Mesenchymal stem cell (in vitro differentiated cells and primary cell): ENCODE results near the gene PPP1R12B.
A peak's percentile ranks its signal among the peaks of the same experiment; 100 is the strongest.
"Not testable (repeated sequence)": the region's sequence is repeated elsewhere in the genome, so short reads cannot be mapped to it uniquely, and the experiment has no call there.

Experiments used
- DNase-seq: peaks from one replicate; pipeline ENCODE4 v3.0.0-alpha.2; 2013
- H2AFZ ChIP-seq: one replicate; pipeline ENCODE4 v1.6.1; 2013; ENCODE audit warnings: low read depth, mild to moderate bottlenecking, control low read depth, inconsistent platforms, low read length, moderate library complexity
- H2AK5ac ChIP-seq: 2 replicates; pipeline ENCODE4 v1.6.1; 2013; ENCODE audit warnings: low read length, moderate library complexity, mild to moderate bottlenecking, inconsistent platforms; ENCODE audit not compliant: severe bottlenecking
- H2BK120ac ChIP-seq: one replicate; pipeline ENCODE4 v1.6.1; 2013; ENCODE audit warnings: low read depth, mild to moderate bottlenecking, inconsistent platforms, low read length, moderate library complexity
- H2BK12ac ChIP-seq, 2 experiments: one replicate each; pipeline ENCODE4 v1.6.1; 2013; ENCODE audit warnings: inconsistent platforms in 2 of 2, low read length in 2 of 2, mild to moderate bottlenecking in 2 of 2, moderate library complexity in 2 of 2, control low read depth in 1 of 2
- H2BK15ac ChIP-seq: one replicate; pipeline ENCODE4 v1.6.1; 2013; ENCODE audit warnings: mild to moderate bottlenecking, low read depth, inconsistent platforms; ENCODE audit not compliant: poor library complexity, severe bottlenecking
- H2BK5ac ChIP-seq: 2 replicates; pipeline ENCODE4 v1.6.1; 2013; ENCODE audit warnings: low read depth, mild to moderate bottlenecking, low read length, control low read depth, inconsistent platforms; ENCODE audit not compliant: poor library complexity, severe bottlenecking
- H3K14ac ChIP-seq, 2 experiments: one replicate each; pipeline ENCODE4 v1.6.1; 2013; ENCODE audit warnings: inconsistent platforms in 2 of 2, low read length in 2 of 2, control low read depth in 1 of 2, mild to moderate bottlenecking in 1 of 2, moderate library complexity in 1 of 2
- H3K18ac ChIP-seq, 2 experiments: one replicate each; pipeline ENCODE4 v1.6.1; 2013; ENCODE audit warnings: inconsistent platforms in 2 of 2, low read length in 2 of 2, control low read depth in 1 of 2, low read depth in 1 of 2, mild to moderate bottlenecking in 1 of 2
- H3K23ac ChIP-seq, 2 experiments: one replicate each; pipeline ENCODE4 v1.6.1; 2013; ENCODE audit warnings: inconsistent platforms in 2 of 2, low read length in 2 of 2, mild to moderate bottlenecking in 2 of 2, moderate library complexity in 2 of 2, control low read depth in 1 of 2
- H3K27ac ChIP-seq: 2 replicates; pipeline ENCODE4 v1.5.1; 2013; ENCODE audit warnings: mild to moderate bottlenecking, moderate library complexity, low read length, control low read depth, inconsistent platforms; ENCODE audit not compliant: poor library complexity, severe bottlenecking
- H3K27me3 ChIP-seq, 2 experiments: 2 replicates each; pipeline versions ENCODE4 v1.6.1 to v1.7.0; 2013; ENCODE audit warnings: low read length in 2 of 2, mild to moderate bottlenecking in 2 of 2, moderate library complexity in 2 of 2, control low read depth in 1 of 2, inconsistent platforms in 1 of 2; ENCODE audit not compliant: control insufficient read depth in 1 of 2, insufficient read depth in 1 of 2
- H3K36me3 ChIP-seq, 2 experiments: 2 replicates each; pipeline versions ENCODE4 v1.6.1 to v1.7.0; 2013; ENCODE audit warnings: low read length in 2 of 2, control low read depth in 1 of 2, inconsistent platforms in 1 of 2, low read depth in 1 of 2, mild to moderate bottlenecking in 1 of 2; ENCODE audit not compliant: insufficient read depth in 2 of 2, control insufficient read depth in 1 of 2
- H3K4ac ChIP-seq, 2 experiments: one replicate each; pipeline ENCODE4 v1.6.1; 2013; ENCODE audit warnings: inconsistent platforms in 2 of 2, low read length in 2 of 2, mild to moderate bottlenecking in 2 of 2, moderate library complexity in 2 of 2, control low read depth in 1 of 2, low read depth in 1 of 2
- H3K4me1 ChIP-seq: 2 replicates; pipeline ENCODE4 v1.6.1; 2013; ENCODE audit warnings: low read depth, low read length, control low read depth; ENCODE audit not compliant: control insufficient read depth, insufficient read depth
- H3K4me2 ChIP-seq: 2 replicates; pipeline ENCODE4 v1.6.1; 2013; ENCODE audit warnings: low read length, mild to moderate bottlenecking, inconsistent platforms; ENCODE audit not compliant: poor library complexity, severe bottlenecking
- H3K4me3 ChIP-seq, 2 experiments: 2 replicates each; pipeline versions ENCODE4 v1.5.1 to v1.7.0; 2013; ENCODE audit warnings: low read length in 2 of 2, mild to moderate bottlenecking in 2 of 2, control low read depth in 1 of 2, low read depth in 1 of 2; ENCODE audit not compliant: insufficient read depth in 1 of 2
- H3K79me1 ChIP-seq: replicated peaks from 2 replicates; pipeline ENCODE4 v1.6.1; 2013; ENCODE audit warnings: mild to moderate bottlenecking, control low read depth, low read length, inconsistent platforms; ENCODE audit not compliant: poor library complexity, severe bottlenecking
- H3K9ac ChIP-seq: 2 replicates; pipeline ENCODE4 v1.7.0; 2013; ENCODE audit warnings: mild to moderate bottlenecking, low read length, moderate library complexity
- H3K9me3 ChIP-seq: 2 replicates; pipeline ENCODE4 v1.7.0; 2013; ENCODE audit warnings: mild to moderate bottlenecking, low read length; ENCODE audit not compliant: control insufficient read depth
- H4K8ac ChIP-seq: one replicate; pipeline ENCODE4 v1.6.1; 2013; ENCODE audit warnings: inconsistent platforms, mild to moderate bottlenecking, low read length, moderate library complexity
- H4K91ac ChIP-seq: one replicate; pipeline ENCODE4 v1.6.1; 2013; ENCODE audit warnings: mild to moderate bottlenecking, low read length, inconsistent platforms
- WGBS: methylation state at CpG from one replicate; pipeline ENCODE4 v1.1.7; 2013; ENCODE audit warnings: mixed read lengths; 5-methylcytosine and 5-hydroxymethylcytosine counted together

PPP1R12B gene

GRCh38 chr1:202466339-202466738 lies 117.8 kb downstream of the PPP1R12B start:
- H3K14ac ChIP-seq, H3K27me3 ChIP-seq, H3K4me3 ChIP-seq, H2AK5ac ChIP-seq, H3K27ac ChIP-seq, H3K18ac ChIP-seq, H3K23ac ChIP-seq, DNase-seq, H4K91ac ChIP-seq, H2BK12ac ChIP-seq, H3K36me3 ChIP-seq, H3K9me3 ChIP-seq, H3K4ac ChIP-seq, H2BK120ac ChIP-seq, H3K9ac ChIP-seq, H4K8ac ChIP-seq, H3K4me1 ChIP-seq, H2AFZ ChIP-seq, H3K4me2 ChIP-seq, H2BK15ac ChIP-seq, H3K79me1 ChIP-seq, H2BK5ac ChIP-seq: not testable (repeated sequence)

- not testable (repeated sequence) for H2AK5ac ChIP-seq, H3K27me3 ChIP-seq, H4K91ac ChIP-seq, H2BK15ac ChIP-seq, H2BK5ac ChIP-seq, H3K4me2 ChIP-seq, H3K23ac ChIP-seq, H3K27ac ChIP-seq, H3K79me1 ChIP-seq, H3K9me3 ChIP-seq, H2BK12ac ChIP-seq, H3K9ac ChIP-seq, H3K36me3 ChIP-seq, H4K8ac ChIP-seq, H3K18ac ChIP-seq, H2BK120ac ChIP-seq, H3K4me1 ChIP-seq, H2AFZ ChIP-seq, DNase-seq, H3K4me3 ChIP-seq, H3K4ac ChIP-seq, H3K14ac ChIP-seq
- WGBS, result no CpG with 5 or more reads among the region's 3 CpGs
Observed at GRCh38 chr1:202467381-202467780, 118.9 kb downstream of the PPP1R12B start.

- H3K4me1 ChIP-seq, H3K4me3 ChIP-seq, H3K27ac ChIP-seq, H2BK12ac ChIP-seq, H3K14ac ChIP-seq, H4K8ac ChIP-seq, H2AFZ ChIP-seq, H3K23ac ChIP-seq, H3K4ac ChIP-seq, H2BK15ac ChIP-seq, H3K4me2 ChIP-seq, H2BK120ac ChIP-seq, H4K91ac ChIP-seq, H3K9me3 ChIP-seq, H3K9ac ChIP-seq, H3K79me1 ChIP-seq, H3K27me3 ChIP-seq, H2BK5ac ChIP-seq, H3K36me3 ChIP-seq, H3K18ac ChIP-seq, H2AK5ac ChIP-seq: not testable (repeated sequence)
- peak; percentile 30 for DNase-seq
- 100% methylated on average over 2 of the region's 3 CpGs for WGBS
Observed at GRCh38 chr1:202468695-202469094, 120.2 kb downstream of the PPP1R12B start.

GRCh38 chr1:202469123-202469522 lies 120.6 kb downstream of the PPP1R12B start:
- not testable (repeated sequence) for H3K36me3 ChIP-seq, H3K9ac ChIP-seq, H2BK12ac ChIP-seq, H3K79me1 ChIP-seq, H4K8ac ChIP-seq, DNase-seq, H2BK120ac ChIP-seq, H3K4me3 ChIP-seq, H3K27me3 ChIP-seq, H3K18ac ChIP-seq, H3K4me1 ChIP-seq, H3K4me2 ChIP-seq, H3K23ac ChIP-seq, H2BK15ac ChIP-seq, H2BK5ac ChIP-seq, H3K14ac ChIP-seq, H3K27ac ChIP-seq, H4K91ac ChIP-seq, H3K9me3 ChIP-seq, H3K4ac ChIP-seq, H2AFZ ChIP-seq, H2AK5ac ChIP-seq
- 88% methylated on average over 1 of the region's 1 CpG for WGBS
